HL-60 (cell line): ENCODE results near the gene PRDM15.

ENCODE experiments used
- DNase-seq, 2 experiments: peaks; one replicate each; pipeline ENCODE4 v3.0.0-alpha.2; 2010 to 2020; ENCODE audit warnings: low read depth in 1 of 2, low spot score in 1 of 2
- H3K27ac ChIP-seq: fragments of 250-450 bp; sonication (Bioruptor Pico); replicated peaks from 2 replicates; pipeline ENCODE4 v1.5.1; 2020; ENCODE audit warnings: mild to moderate bottlenecking, moderate library complexity
- H3K27me3 ChIP-seq: fragments of 250-450 bp; sonication (Bioruptor Pico); 2 replicates; pipeline ENCODE4 v1.5.1; 2021; ENCODE audit warnings: mild to moderate bottlenecking, moderate library complexity; ENCODE audit not compliant: insufficient read depth, poor library complexity, severe bottlenecking
- H3K4me3 ChIP-seq: replicated peaks from 2 replicates; pipeline ENCODE4 v1.5.1; 2011; ENCODE audit warnings: mild to moderate bottlenecking, control low read depth, low read length; ENCODE audit not compliant: insufficient read depth
- GABPA ChIP-seq: IDR thresholded peaks from 2 replicates; pipeline ENCODE4 v1.6.1; 2012; ENCODE audit warnings: low read depth
- POLR2AphosphoS5 ChIP-seq: IDR thresholded peaks from 2 replicates; pipeline ENCODE4 v1.6.1; 2012; ENCODE audit warnings: low read depth
- SPI1 ChIP-seq: IDR thresholded peaks from 2 replicates; pipeline ENCODE4 v1.6.1; 2012; ENCODE audit warnings: low read depth, mild to moderate bottlenecking, borderline replicate concordance
- TF ChIP-seq, protein P1 (sequence below): IDR thresholded peaks from one replicate; pipeline ENCODE4 v1.5.1; 2011; ENCODE audit warnings: low read length, control low read depth, inconsistent platforms; ENCODE audit not compliant: insufficient read depth
- TF ChIP-seq, protein P2 (sequence below): IDR thresholded peaks from 2 replicates; pipeline ENCODE4 v1.6.1; 2012; ENCODE audit warnings: low read depth; ENCODE audit not compliant: insufficient replicate concordance

The PRDM15 gene

DNA sequence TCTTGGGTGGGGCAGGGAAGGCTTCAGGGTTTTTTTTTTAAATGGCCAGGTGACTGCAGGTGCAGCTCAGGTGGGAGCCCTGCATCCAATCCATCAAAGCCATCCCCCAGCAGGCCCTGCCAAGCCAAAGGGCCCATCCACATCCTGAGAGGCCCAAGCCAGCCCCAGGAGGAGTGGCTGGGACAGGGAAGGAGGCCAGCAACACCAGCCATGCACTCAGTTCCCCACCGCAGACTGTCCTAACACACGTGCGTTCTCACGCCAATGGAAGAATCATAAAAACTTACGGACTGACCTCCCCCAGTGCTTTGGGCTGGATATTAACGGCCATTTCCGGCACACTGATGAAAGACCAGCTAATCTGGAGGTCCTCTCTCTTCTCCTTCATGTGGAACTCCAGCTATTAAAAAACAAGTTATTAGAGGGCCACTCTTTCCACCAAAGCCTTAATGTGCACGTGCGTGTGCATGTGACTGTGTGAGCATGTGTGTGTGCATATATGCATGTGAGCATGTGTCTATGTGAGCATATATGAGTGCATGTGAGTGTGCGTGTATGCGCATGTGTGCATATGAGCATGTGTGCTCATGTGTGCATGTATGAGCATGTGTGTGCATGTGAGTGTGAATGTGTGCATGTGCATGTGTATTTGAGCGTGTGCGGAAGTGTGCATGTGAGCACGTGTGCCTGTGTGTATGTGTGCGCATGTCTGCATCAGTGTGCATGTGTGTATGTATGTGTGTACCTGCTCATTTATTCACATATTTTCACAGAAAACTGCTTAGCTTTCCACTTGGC, 39.6 kb upstream of the PRDM15 start:
- H3K27ac ChIP-seq: no peak overlapping the region
- TF ChIP-seq, protein P1, sequence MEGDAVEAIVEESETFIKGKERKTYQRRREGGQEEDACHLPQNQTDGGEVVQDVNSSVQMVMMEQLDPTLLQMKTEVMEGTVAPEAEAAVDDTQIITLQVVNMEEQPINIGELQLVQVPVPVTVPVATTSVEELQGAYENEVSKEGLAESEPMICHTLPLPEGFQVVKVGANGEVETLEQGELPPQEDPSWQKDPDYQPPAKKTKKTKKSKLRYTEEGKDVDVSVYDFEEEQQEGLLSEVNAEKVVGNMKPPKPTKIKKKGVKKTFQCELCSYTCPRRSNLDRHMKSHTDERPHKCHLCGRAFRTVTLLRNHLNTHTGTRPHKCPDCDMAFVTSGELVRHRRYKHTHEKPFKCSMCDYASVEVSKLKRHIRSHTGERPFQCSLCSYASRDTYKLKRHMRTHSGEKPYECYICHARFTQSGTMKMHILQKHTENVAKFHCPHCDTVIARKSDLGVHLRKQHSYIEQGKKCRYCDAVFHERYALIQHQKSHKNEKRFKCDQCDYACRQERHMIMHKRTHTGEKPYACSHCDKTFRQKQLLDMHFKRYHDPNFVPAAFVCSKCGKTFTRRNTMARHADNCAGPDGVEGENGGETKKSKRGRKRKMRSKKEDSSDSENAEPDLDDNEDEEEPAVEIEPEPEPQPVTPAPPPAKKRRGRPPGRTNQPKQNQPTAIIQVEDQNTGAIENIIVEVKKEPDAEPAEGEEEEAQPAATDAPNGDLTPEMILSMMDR: no peak
- TF ChIP-seq SPI1: no peak
- no peak for TF ChIP-seq GABPA
- no peak for TF ChIP-seq POLR2AphosphoS5
- TF ChIP-seq, protein P2, sequence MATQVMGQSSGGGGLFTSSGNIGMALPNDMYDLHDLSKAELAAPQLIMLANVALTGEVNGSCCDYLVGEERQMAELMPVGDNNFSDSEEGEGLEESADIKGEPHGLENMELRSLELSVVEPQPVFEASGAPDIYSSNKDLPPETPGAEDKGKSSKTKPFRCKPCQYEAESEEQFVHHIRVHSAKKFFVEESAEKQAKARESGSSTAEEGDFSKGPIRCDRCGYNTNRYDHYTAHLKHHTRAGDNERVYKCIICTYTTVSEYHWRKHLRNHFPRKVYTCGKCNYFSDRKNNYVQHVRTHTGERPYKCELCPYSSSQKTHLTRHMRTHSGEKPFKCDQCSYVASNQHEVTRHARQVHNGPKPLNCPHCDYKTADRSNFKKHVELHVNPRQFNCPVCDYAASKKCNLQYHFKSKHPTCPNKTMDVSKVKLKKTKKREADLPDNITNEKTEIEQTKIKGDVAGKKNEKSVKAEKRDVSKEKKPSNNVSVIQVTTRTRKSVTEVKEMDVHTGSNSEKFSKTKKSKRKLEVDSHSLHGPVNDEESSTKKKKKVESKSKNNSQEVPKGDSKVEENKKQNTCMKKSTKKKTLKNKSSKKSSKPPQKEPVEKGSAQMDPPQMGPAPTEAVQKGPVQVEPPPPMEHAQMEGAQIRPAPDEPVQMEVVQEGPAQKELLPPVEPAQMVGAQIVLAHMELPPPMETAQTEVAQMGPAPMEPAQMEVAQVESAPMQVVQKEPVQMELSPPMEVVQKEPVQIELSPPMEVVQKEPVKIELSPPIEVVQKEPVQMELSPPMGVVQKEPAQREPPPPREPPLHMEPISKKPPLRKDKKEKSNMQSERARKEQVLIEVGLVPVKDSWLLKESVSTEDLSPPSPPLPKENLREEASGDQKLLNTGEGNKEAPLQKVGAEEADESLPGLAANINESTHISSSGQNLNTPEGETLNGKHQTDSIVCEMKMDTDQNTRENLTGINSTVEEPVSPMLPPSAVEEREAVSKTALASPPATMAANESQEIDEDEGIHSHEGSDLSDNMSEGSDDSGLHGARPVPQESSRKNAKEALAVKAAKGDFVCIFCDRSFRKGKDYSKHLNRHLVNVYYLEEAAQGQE: no peak
- no peak for DNase-seq
- no peak overlapping the region for H3K4me3 ChIP-seq
- H3K27me3 ChIP-seq: no peaks in the 10 kb centered on the region

DNA sequence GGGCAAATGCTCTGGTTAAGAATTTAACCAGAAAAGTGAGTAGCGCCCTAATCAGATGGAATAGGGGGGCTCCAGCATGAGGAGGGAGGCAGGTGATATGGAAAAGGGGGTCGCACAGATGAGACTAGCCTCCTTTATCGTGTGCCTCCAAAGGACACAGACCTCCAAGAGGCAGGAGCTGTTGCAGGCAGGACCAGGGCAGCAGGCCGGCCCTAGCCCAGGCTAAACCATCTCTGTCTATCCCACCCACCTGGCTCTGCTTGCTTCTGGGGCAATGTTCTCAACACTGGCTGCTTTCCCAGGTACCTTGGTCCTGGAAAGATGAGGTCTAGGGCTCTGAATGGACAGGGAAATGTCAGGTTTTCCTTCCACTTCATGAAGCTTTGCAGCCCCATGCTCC, 38.4 kb upstream of the PRDM15 start:
- no peak overlapping the region for H3K4me3 ChIP-seq
- TF ChIP-seq POLR2AphosphoS5 (no peak), GABPA (no peak), SPI1 (no peak)
- TF ChIP-seq, protein P2: no peak
- TF ChIP-seq, protein P1: no peak
- no peaks in the 10 kb centered on the region for H3K27me3 ChIP-seq
- H3K27ac ChIP-seq: no peak overlapping the region
- no peak for DNase-seq

DNA sequence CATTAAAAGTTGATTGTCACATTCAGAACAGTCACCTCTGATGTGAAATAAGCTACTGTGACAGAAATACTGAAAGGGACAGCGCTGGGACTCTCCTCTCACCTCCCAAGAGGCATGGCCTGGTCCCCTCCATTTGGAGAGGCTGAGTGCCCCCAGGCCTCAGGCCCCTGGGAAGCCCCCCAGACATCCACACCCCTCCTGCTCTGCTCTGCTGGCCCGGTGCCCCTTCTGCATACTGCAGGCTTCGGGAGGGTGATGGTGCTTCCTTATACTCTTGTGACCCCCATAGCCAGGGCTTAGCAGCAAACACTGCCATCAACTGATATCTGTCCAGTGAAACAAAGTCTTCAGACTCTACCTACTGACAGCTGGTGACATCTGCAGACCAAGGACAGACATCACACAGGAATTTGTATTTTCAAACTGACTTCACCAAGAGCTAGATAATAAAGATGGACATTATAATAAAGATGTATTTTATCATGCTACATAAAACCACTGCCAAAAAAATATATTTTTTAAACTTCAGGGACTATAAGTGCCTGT, 37.8 kb upstream of the PRDM15 start:
- Histone ChIP-seq H3K4me3 (no peak overlapping the region), H3K27me3 (no peaks in the 10 kb centered on the region), H3K27ac (no peak overlapping the region)
- DNase-seq: no peak
- TF ChIP-seq, protein P2: no peak
- TF ChIP-seq SPI1 (no peak), POLR2AphosphoS5 (no peak), GABPA (no peak)
- TF ChIP-seq, protein P1: no peak
